AG04449 (cell line): ENCODE measurements around the gene TRPM8.

Experiments
- CTCF ChIA-PET: fragments of 350-600 bp; formaldehyde crosslinking; extraction: SDS; loops from one replicate; lab custom pipeline; 2021; ENCODE audit warnings: antibody characterized with exemption; lab: Yijun Ruan, JAX
- POLR2A ChIA-PET: fragments of 400-600, 350-600 bp; formaldehyde crosslinking; extraction: SDS; loops from one replicate; lab custom pipeline; 2020; ENCODE audit warnings: antibody characterized with exemption, inconsistent platforms; lab: Yijun Ruan, JAX
- DNase-seq: peaks from one replicate; pipeline ENCODE4 v3.0.0-alpha.2; 2010; ENCODE audit warnings: low read depth, low spot score
- H3K4me3 ChIP-seq: 2 replicates; pipeline ENCODE4 v1.5.1; 2011; ENCODE audit warnings: low read depth, mild to moderate bottlenecking, control low read depth, low read length
- CTCF ChIP-seq: IDR thresholded peaks from one replicate; pipeline ENCODE4 v1.5.1; 2011; ENCODE audit warnings: mild to moderate bottlenecking, moderate library complexity, low read length, control low read depth, inconsistent platforms; ENCODE audit not compliant: insufficient read depth; ENCODE audit errors: missing control alignments

TRPM8 gene

GRCh38 chr2:233974530-233975071 lies 57.4 kb downstream of the TRPM8 start:
- peak; percentile 79 for DNase-seq
- ChIA-PET POLR2A (interaction anchor here (0.6 to 1.4 kb wide), 3 partner anchors 158 to 522 kb away, joined by 3 read pairs; partner anchors contain the start of gene ARL4C), CTCF (interaction anchor here (1.0 to 7.4 kb wide), 12 partner anchors 117 to 1142 kb away, joined by 3 to 164 read pairs (median 8); partner anchors contain the start of gene ARL4C)
- no peak overlapping the region for H3K4me3 ChIP-seq
- TF ChIP-seq CTCF: no peak

- TF ChIP-seq CTCF: no peak
- ChIA-PET POLR2A (no interaction called here), CTCF (interaction anchor here (0.6 to 7.4 kb wide), 17 partner anchors 13 to 1141 kb away, joined by 3 to 164 read pairs (median 4); partner anchors contain the start of gene ARL4C)
Measured at GRCh38 chr2:233976087-233976486, 58.9 kb downstream of the TRPM8 start.

GRCh38 chr2:233976690-233977294 lies 59.6 kb downstream of the TRPM8 start:
- peak; percentile 49 for TF ChIP-seq CTCF
- peak; percentile 17 for DNase-seq
- ChIA-PET CTCF (interaction anchor here (0.6 to 7.4 kb wide), 17 partner anchors 95 to 1125 kb away, joined by 3 to 164 read pairs (median 4); partner anchors contain the start of gene ARL4C), POLR2A (no interaction called here)
- no peak overlapping the region for H3K4me3 ChIP-seq

More at GRCh38 chr2:233976087-233976486, 58.9 kb downstream of the TRPM8 start:
- H3K4me3 ChIP-seq: no peak overlapping the region
- no peak for DNase-seq

- POLR2A ChIA-PET: no interaction called here
Measured at GRCh38 chr2:233977296-233977837, 60.2 kb downstream of the TRPM8 start.

GRCh38 chr2:233979748-233980147 lies 62.6 kb downstream of the TRPM8 start:
- DNase-seq: no peak
- ChIA-PET CTCF (interaction anchor here (1.5 to 6.1 kb wide), 4 partner anchors 95 to 565 kb away, joined by 3 to 58 read pairs (median 10); no protein-coding TSS in a partner anchor), POLR2A (no interaction called here)
- H3K4me3 ChIP-seq: no peak overlapping the region
- no peak for TF ChIP-seq CTCF

More at GRCh38 chr2:233977296-233977837, 60.2 kb downstream of the TRPM8 start:
- CTCF ChIA-PET: interaction anchor here (0.6 to 7.4 kb wide), 16 partner anchors 94 to 568 kb away, joined by 3 to 164 read pairs (median 4); partner anchors contain the start of gene ARL4C
- TF ChIP-seq CTCF: no peak
- no peak for DNase-seq
- H3K4me3 ChIP-seq: no peak overlapping the region
